Mucosa of descending colon (tissue), 3 donors: Measurements from ENCODE around the gene CA5A. TPM values are rescaled to one million over a fixed set of nuclear protein-coding genes. Genes with fewer than 3 reads are reported as not detected.

Source experiments
- ATAC-seq: fragments of 200-7000 bp; cut with Tn5 transposase; one replicate; pipeline ENCODE4 v1.9.1; 2020; ENCODE audit warnings: mild to moderate bottlenecking, moderate library complexity
- DNase-seq, 3 donors: peaks; one replicate each; pipeline ENCODE4 v3.0.0-alpha.2; 2020
- H3K36me3 ChIP-seq: fragments of 200-600 bp; one replicate; pipeline ENCODE4 v1.8.0; 2021; ENCODE audit warnings: low read depth, mild to moderate bottlenecking
- H3K4me1 ChIP-seq: fragments of 200-600 bp; one replicate; pipeline ENCODE4 v1.8.0; 2021; ENCODE audit warnings: low read depth, mild to moderate bottlenecking
- H3K4me3 ChIP-seq: fragments of 200-600 bp; one replicate; pipeline ENCODE4 v1.8.0; 2021; ENCODE audit warnings: mild to moderate bottlenecking
- H3K9me3 ChIP-seq: fragments of 200-600 bp; one replicate; pipeline ENCODE4 v1.8.0; 2021; ENCODE audit warnings: mild to moderate bottlenecking
- intact Hi-C, 2 donors: fragments of 100-400 bp; cut with DNase I in 1 of 2; cut with micrococcal nuclease in 1 of 2; formaldehyde crosslinking; loops; one replicate each; pipeline versions ENCODE4 v1.11.0 to v1.11.1; 2022; cut with DNase I, micrococcal nuclease
- total RNA-seq, 3 donors: library from RNA; stranded (reverse); fragmentation: NEBNext Ultra II Directional in 2 of 3; extraction: Animal tissue kit (Norgen Biotek cat#: 25700) in 2 of 3; gene quantifications; one replicate each; pipeline versions ENCODE4 v1.2.1 to v1.2.4, GENCODE V29; 2021 to 2023
- TF ChIP-seq, protein P1 (sequence below): fragments of 200-600 bp; IDR thresholded peaks from one replicate; pipeline ENCODE4 v1.8.0; 2022; ENCODE audit warnings: antibody characterized with exemption, mild to moderate bottlenecking
- donor health status: DM: no; HTN: no; CAD: no; lungs with moderate emphysema.
- donor health status: DM: no; HTN: no; CAD: no.
- donor health status: DM: no; HTN: yes; CAD: no.

CA5A gene
- total RNA-seq, 3 donors from 2014 or later: 0.05 to 0.25 TPM; not detected in 1

DNA sequence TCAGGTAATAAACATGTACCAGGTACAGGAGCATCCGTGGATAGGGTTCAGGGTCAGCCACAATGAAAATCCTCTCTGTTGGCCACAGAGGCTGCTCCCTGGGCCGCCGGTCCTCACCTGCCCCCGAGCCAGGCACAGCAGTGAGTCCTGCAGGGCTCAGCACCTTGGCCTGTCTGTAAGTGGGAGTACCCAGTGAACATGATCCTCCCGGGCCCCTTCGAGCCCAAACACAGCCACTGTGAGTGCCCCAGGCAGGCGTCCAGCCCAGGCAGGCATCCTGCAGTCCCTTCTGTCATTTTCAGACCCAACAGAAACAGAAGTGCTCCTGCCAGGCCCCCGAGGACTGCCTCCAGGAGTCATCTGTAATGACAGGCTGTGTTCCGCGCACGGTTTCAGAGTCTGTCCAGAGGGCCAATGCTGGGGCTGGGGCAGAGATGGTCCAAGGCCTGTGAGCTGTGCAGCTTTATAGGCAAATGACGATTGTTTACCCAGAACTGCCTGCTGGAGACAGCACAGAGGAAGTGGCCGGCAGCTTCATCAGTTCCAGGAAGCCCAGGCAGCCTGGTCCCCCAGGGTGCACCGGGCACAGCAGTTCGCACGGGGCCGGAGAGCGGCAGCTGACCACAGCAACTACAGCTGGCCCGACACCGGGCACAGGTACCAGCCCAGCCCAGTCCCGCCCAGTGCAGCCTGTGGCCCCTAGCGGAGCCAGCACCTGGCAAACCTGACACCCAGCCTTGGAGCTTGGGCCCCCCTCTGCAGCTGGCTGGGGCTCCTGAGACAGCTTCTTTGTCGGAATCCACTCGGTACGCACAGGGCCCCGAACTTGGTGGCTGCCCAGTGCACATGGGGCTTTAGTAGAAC is 80.2 kb downstream of the CA5A start:
- ATAC-seq (peak; percentile 82), DNase-seq (peak; percentile 70 to 90 (median 77))
- Histone ChIP-seq H3K36me3 (no peaks in the 10 kb centered on the region), H3K4me1 (peaks cover 17% of the 10 kb centered on the region), H3K4me3 (no peak overlapping the region), H3K9me3 (no peaks in the 10 kb centered on the region)
- intact Hi-C loops: no loop called here
- TF ChIP-seq, protein P1, sequence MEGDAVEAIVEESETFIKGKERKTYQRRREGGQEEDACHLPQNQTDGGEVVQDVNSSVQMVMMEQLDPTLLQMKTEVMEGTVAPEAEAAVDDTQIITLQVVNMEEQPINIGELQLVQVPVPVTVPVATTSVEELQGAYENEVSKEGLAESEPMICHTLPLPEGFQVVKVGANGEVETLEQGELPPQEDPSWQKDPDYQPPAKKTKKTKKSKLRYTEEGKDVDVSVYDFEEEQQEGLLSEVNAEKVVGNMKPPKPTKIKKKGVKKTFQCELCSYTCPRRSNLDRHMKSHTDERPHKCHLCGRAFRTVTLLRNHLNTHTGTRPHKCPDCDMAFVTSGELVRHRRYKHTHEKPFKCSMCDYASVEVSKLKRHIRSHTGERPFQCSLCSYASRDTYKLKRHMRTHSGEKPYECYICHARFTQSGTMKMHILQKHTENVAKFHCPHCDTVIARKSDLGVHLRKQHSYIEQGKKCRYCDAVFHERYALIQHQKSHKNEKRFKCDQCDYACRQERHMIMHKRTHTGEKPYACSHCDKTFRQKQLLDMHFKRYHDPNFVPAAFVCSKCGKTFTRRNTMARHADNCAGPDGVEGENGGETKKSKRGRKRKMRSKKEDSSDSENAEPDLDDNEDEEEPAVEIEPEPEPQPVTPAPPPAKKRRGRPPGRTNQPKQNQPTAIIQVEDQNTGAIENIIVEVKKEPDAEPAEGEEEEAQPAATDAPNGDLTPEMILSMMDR: no peak

GRCh38 chr16:87854907-87855683 is 81.2 kb downstream of the CA5A start:
- Histone ChIP-seq H3K4me1 (peaks cover 17% of the 10 kb centered on the region), H3K4me3 (no peak overlapping the region), H3K9me3 (no peaks in the 10 kb centered on the region), H3K36me3 (no peaks in the 10 kb centered on the region)
- TF ChIP-seq, protein P1: no peak
- intact Hi-C loops: no loop called here
- ATAC-seq: no peak
- DNase-seq: no peak

DNA sequence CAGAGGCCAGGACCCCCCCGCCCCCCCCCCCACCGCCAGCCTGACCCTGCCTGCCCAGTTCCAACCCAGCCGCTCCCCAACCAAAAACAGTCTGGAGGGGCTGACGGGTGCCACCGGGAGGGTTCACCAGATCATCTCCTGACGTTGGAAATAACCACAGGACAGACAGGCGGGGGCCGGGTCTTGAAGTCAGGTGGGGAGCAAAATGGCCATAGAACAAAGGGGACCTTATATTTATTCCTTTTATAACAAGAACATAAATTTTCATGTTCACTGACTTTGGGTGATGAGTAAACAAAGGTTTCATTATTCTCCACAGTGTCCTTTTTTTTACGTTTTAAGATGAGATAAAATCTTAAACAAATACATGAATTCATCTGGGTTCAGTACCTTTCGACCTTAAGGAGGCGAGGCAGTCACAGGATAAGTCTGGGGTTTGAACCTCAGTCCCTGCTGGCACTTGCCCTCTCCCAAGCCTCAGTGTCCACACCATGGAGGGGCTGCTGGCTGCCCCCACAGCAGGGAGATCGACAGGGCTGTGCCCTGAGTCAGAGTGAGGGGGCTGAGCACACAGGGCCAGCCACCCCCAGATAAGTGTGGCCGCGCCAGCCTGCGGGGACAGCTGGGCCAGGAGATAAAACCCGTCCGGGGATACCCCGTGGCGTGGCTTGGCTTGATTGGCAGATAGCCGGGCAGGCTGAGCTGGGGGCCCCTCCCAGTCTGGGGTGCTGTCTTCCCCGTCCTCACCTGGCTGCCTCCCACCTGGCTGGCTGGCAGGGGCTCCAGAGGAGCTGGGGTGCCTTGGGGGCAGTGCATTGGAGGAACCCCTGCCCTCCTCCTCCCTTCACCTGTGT is 82.0 kb downstream of the CA5A start:
- DNase-seq: peak in 2 of 3 donors; percentile 50 to 77
- H3K9me3 ChIP-seq: no peaks in the 10 kb centered on the region
- H3K4me1 ChIP-seq: peaks cover 17% of the 10 kb centered on the region
- ATAC-seq: peak; percentile 14
- TF ChIP-seq, protein P1: no peak
- no peak overlapping the region for H3K4me3 ChIP-seq
- intact Hi-C loops: no loop called here
- H3K36me3 ChIP-seq: no peaks in the 10 kb centered on the region

GRCh38 chr16:87853411-87854052 is 82.8 kb downstream of the CA5A start:
- peak; percentile 72 for ATAC-seq
- Histone ChIP-seq H3K9me3 (no peaks in the 10 kb centered on the region), H3K4me1 (peaks cover 17% of the 10 kb centered on the region), H3K36me3 (no peaks in the 10 kb centered on the region), H3K4me3 (no peak overlapping the region)
- DNase-seq: peak; percentile 90 to 93 (median 91)
- intact Hi-C loops: no loop called here
- TF ChIP-seq, protein P1: no peak

- no peaks in the 10 kb centered on the region for H3K36me3 ChIP-seq
- ATAC-seq: no peak
These were observed 84.7 kb downstream of the CA5A start for GRCh38 chr16:87851601-87852000.

More at GRCh38 chr16:87851601-87852000, 84.7 kb downstream of the CA5A start:
- H3K4me1 ChIP-seq: peaks cover 17% of the 10 kb centered on the region
- H3K4me3 ChIP-seq: no peak overlapping the region
- DNase-seq: no peak
- H3K9me3 ChIP-seq: no peaks in the 10 kb centered on the region
- intact Hi-C loops: no loop called here
- TF ChIP-seq, protein P1: no peak
